C4-2B (cell line): ENCODE data around the gene GRB14.

Experiments used
- CTCF ChIP-seq: fragments of 450-650 bp; conservative IDR thresholded peaks from 2 replicates; pipeline ENCODE4 v1.5.1; 2017; ENCODE audit warnings: mild to moderate bottlenecking
- ZFX ChIP-seq: fragments of 450-650 bp; IDR thresholded peaks from 2 replicates; pipeline ENCODE4 v1.6.1; 2017

- TF ChIP-seq CTCF (no peak), ZFX (no peak)
Observed at GRCh38 chr2:164450278-164450677, 171.0 kb downstream of the GRB14 start.
